GM12878 (cell line): Measurements from ENCODE around the gene GLO1. TPM values are rescaled to one million over a fixed set of nuclear protein-coding genes. Genes with fewer than 3 reads are reported as not detected.

Source experiments
- ASH2L ChIP-seq: fragments of 300-600, 200-600 bp; sonication (generic); IDR thresholded peaks from 2 replicates; pipeline ENCODE4 v1.6.1; 2017; ENCODE audit warnings: low read depth, mild to moderate bottlenecking, borderline replicate concordance
- BMI1 ChIP-seq: fragments of 450-650 bp; IDR thresholded peaks from 2 replicates; pipeline ENCODE4 v1.6.1; 2016; ENCODE audit warnings: mild to moderate bottlenecking, moderate library complexity, borderline replicate concordance
- CBX5 ChIP-seq: sonication (generic); IDR thresholded peaks from 2 replicates; pipeline ENCODE4 v1.6.1; 2016; ENCODE audit warnings: low read depth, moderate library complexity, mild to moderate bottlenecking, inconsistent platforms
- GATAD2B ChIP-seq: fragments of 450-650 bp; conservative IDR thresholded peaks from 2 replicates; pipeline ENCODE4 v1.6.1; 2017; ENCODE audit warnings: low read depth, mild to moderate bottlenecking, moderate library complexity
- HCFC1 ChIP-seq: fragments of 150-350 bp; IDR thresholded peaks from 2 replicates; pipeline ENCODE4 v1.6.1; 2014; ENCODE audit warnings: low read length
- KAT2A ChIP-seq: conservative IDR thresholded peaks from 2 replicates; pipeline ENCODE4 v1.6.1; 2011; ENCODE audit warnings: low read depth, low read length; ENCODE audit not compliant: control insufficient read depth
- MEF2A ChIP-seq: IDR thresholded peaks from 2 replicates; pipeline ENCODE4 v1.6.1; 2011; ENCODE audit warnings: low read depth, mild to moderate bottlenecking, low read length, moderate library complexity; ENCODE audit not compliant: insufficient read depth
- MXI1 ChIP-seq: fragments of 150-350 bp; IDR thresholded peaks from 2 replicates; pipeline ENCODE4 v1.6.1; 2011; ENCODE audit warnings: low read depth, mild to moderate bottlenecking, inconsistent platforms, low read length, improper control_type of control experiment
- NR2C1 ChIP-seq: fragments of 450-650 bp; IDR thresholded peaks from 2 replicates; pipeline ENCODE4 v1.6.1; 2017; ENCODE audit warnings: antibody characterized with exemption, mild to moderate bottlenecking, moderate library complexity
- NR2F1 ChIP-seq: fragments of 450-650 bp; conservative IDR thresholded peaks from 2 replicates; pipeline ENCODE4 v1.6.1; 2017; ENCODE audit warnings: mild to moderate bottlenecking
- PAX5 ChIP-seq: IDR thresholded peaks from 2 replicates; pipeline ENCODE4 v1.6.1; 2011; ENCODE audit warnings: low read depth, low read length, borderline replicate concordance
- RUNX3 ChIP-seq: IDR thresholded peaks from 2 replicates; pipeline ENCODE4 v1.6.1; 2012; ENCODE audit warnings: low read length, inconsistent platforms
- SUZ12 ChIP-seq: fragments of 200-600 bp; sonication (generic); IDR thresholded peaks from one replicate; pipeline ENCODE4 v1.6.1; 2018; ENCODE audit warnings: antibody characterized with exemption, mild to moderate bottlenecking; ENCODE audit not compliant: unreplicated experiment
- TCF3 ChIP-seq: IDR thresholded peaks from 2 replicates; pipeline ENCODE4 v1.6.1; 2012; ENCODE audit warnings: low read depth, mild to moderate bottlenecking, low read length, borderline replicate concordance; ENCODE audit not compliant: insufficient read depth
- YBX1 ChIP-seq: fragments of 450-650 bp; IDR thresholded peaks from 2 replicates; pipeline ENCODE4 v1.6.1; 2016; ENCODE audit warnings: antibody characterized with exemption
- ZNF217 ChIP-seq: fragments of 450-650 bp; IDR thresholded peaks from 2 replicates; pipeline ENCODE4 v1.6.1; 2017; ENCODE audit warnings: antibody characterized with exemption, mild to moderate bottlenecking
- polyA plus RNA-seq, 11 experiments: library from polyadenylated mRNA; depleted of rRNA in 4 of 11; unstranded in 6 of 11; stranded (reverse) in 5 of 11; fragments of >200 nt; fragmentation: Nextera tagmentation in 4 of 11; fragmentation: Illumina TruSeq in 1 of 11; extraction: Ambion mirVana in 4 of 11; extraction: Trizol in 1 of 11; gene quantifications; 1 replicate in 1 of 11; 2 replicates in 10 of 11; pipeline versions ENCODE4 v1.2.1 to v1.2.3, GENCODE V29; 2011 to 2016; ENCODE audit warnings: inconsistent platforms in 2 of 11, missing spikeins in 2 of 11, low read depth in 1 of 11
- total RNA-seq, 4 experiments: library from RNA; depleted of rRNA in 3 of 4; stranded (reverse); fragments of >200 nt in 3 of 4; fragmentation: Illumina TruSeq in 1 of 4; extraction: Trizol in 1 of 4; gene quantifications; 2 replicates each; pipeline versions ENCODE4 v1.2.1 to v1.2.3, GENCODE V29; 2013 to 2021
- TF ChIP-seq, protein P1 (sequence below): fragments of 450-650 bp; IDR thresholded peaks from 2 replicates; pipeline ENCODE4 v1.6.1; 2017; ENCODE audit warnings: mild to moderate bottlenecking
- TF ChIP-seq, protein P2 (sequence below): IDR thresholded peaks from 2 replicates; pipeline ENCODE4 v1.6.1; 2012; ENCODE audit warnings: low read depth, low read length, improper control_type of control experiment

Gene GLO1
- total and polyA plus RNA-seq, 10 of the 15 experiments (the other 5 are each of a cell fraction or from before 2014, with no cell fraction given), result 105 to 227 (median 150) TPM

DNA sequence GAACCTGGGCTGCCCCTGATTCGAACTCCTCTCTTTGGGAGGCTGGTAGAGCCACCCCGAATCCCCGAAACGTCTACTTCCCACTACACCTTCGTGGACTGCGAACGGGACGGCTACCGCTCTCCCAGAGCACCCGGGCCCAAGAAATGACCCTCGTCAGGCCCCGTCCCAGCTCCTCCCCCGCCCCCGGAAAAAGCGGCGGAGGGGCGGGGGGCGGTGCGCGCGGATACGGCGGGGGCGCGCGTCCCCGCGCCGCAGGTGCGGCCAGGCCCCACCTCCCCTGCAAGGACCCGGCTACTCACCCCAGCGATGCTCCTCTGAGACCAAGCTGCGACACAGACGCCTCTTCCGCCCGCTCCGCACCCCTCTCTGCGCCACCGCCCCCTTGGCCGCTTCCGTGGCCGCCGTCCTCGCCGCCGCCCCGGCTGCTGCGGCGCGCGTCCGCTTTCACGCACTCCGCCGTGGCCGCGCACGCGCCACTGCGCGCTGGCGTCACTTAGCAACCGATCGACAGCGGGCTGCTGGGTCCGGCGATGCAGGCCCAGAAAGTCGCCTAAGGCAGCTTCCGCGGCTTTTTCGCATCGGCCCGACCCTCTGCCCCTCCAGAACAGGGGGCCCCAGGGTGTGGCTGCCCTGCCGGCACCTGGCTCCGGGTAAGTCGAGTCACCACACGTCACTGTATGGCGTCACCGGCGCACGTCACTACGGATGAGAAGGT lies 63.3 kb downstream of the GLO1 start, which contains the start of gene BTBD9 (continued):
- TF ChIP-seq, protein P1, sequence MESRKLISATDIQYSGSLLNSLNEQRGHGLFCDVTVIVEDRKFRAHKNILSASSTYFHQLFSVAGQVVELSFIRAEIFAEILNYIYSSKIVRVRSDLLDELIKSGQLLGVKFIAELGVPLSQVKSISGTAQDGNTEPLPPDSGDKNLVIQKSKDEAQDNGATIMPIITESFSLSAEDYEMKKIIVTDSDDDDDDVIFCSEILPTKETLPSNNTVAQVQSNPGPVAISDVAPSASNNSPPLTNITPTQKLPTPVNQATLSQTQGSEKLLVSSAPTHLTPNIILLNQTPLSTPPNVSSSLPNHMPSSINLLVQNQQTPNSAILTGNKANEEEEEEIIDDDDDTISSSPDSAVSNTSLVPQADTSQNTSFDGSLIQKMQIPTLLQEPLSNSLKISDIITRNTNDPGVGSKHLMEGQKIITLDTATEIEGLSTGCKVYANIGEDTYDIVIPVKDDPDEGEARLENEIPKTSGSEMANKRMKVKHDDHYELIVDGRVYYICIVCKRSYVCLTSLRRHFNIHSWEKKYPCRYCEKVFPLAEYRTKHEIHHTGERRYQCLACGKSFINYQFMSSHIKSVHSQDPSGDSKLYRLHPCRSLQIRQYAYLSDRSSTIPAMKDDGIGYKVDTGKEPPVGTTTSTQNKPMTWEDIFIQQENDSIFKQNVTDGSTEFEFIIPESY, result no peak
- TF ChIP-seq MEF2A (no peak), KAT2A (no peak), GATAD2B (peak; percentile 87), RUNX3 (peak; percentile 42), CBX5 (peak; percentile 36; the same call in 1 of the 2 replicates), ASH2L (no peak), MXI1 (no peak; the same call in 1 of the 2 replicates), HCFC1 (peak; percentile 39; the same call in 1 of the 2 replicates), PAX5 (peak; percentile 22; the same call in 1 of the 2 replicates), SUZ12 (no peak), ZNF217 (no peak; the same call in 1 of the 2 replicates), NR2F1 (peak; percentile 50; the same call in 1 of the 2 replicates), YBX1 (no peak), NR2C1 (0 out of 2 replicates have a peak, but pooled peaks have one; percentile 26), TCF3 (peak; percentile 50; the same call in 1 of the 2 replicates), BMI1 (no peak)
- TF ChIP-seq, protein P2, sequence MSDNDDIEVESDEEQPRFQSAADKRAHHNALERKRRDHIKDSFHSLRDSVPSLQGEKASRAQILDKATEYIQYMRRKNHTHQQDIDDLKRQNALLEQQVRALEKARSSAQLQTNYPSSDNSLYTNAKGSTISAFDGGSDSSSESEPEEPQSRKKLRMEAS, result 0 out of 2 replicates have a peak, but pooled peaks have one; percentile 8
